SU-DHL-6 (cell line): ENCODE data around the gene ILF2.

Experiments
- EZH2phosphoT487 ChIP-seq: fragments of 200-600 bp; sonication (generic), shearing (Covaris generic); conservative IDR thresholded peaks from 2 replicates; pipeline ENCODE4 v1.6.1; 2018; ENCODE audit warnings: mild to moderate bottlenecking, antibody characterized with exemption, low read length, moderate library complexity, mixed read lengths
- TF ChIP-seq, protein P1 (sequence below): fragments of 200-600 bp; sonication (generic); IDR thresholded peaks from one replicate; pipeline ENCODE4 v1.5.1; 2017; ENCODE audit warnings: antibody characterized with exemption, mild to moderate bottlenecking, low read length, moderate library complexity; ENCODE audit not compliant: insufficient read depth, poor library complexity, severe bottlenecking

DNA sequence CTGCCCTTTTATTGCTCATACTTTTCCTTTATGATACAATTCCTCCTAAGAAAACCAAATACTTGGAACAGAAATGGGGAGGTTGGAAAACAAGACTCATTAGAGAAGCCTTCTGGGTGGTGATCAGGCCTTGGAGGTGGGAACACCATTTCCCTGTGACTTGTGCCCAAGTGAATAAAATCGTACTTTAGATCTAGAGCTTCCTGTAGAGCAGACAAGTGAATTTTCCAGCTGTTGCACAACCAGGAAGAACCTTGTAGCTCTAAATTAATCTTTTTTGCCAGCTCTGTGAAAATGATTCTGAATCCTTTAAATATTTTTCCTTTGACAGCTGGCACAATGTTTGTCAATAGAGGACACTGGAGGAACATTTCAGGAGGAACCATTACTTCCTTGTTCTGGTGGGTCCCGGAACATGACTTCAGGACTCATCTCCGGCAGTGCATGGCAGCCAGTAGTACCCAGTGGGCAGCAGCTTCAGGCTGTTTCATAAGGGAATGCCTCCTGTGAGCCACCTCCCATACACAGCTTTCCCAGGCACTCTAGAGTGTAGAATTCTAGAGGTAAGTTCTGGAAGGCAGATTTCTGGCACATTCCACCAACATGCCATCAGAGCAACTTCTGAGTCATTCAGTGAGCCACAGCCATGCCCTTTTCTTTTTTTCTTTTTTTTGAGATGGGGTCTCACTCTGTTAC, 17.8 kb downstream of the ILF2 start:
- TF ChIP-seq, protein P1, sequence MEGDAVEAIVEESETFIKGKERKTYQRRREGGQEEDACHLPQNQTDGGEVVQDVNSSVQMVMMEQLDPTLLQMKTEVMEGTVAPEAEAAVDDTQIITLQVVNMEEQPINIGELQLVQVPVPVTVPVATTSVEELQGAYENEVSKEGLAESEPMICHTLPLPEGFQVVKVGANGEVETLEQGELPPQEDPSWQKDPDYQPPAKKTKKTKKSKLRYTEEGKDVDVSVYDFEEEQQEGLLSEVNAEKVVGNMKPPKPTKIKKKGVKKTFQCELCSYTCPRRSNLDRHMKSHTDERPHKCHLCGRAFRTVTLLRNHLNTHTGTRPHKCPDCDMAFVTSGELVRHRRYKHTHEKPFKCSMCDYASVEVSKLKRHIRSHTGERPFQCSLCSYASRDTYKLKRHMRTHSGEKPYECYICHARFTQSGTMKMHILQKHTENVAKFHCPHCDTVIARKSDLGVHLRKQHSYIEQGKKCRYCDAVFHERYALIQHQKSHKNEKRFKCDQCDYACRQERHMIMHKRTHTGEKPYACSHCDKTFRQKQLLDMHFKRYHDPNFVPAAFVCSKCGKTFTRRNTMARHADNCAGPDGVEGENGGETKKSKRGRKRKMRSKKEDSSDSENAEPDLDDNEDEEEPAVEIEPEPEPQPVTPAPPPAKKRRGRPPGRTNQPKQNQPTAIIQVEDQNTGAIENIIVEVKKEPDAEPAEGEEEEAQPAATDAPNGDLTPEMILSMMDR: no peak
- TF ChIP-seq EZH2phosphoT487: no peak
